HL-60 (cell line): ENCODE measurements around the gene C17orf50.

Experiments
- CTCF ChIP-seq: IDR thresholded peaks from one replicate; pipeline ENCODE4 v1.5.1; 2011; ENCODE audit warnings: low read length, control low read depth, inconsistent platforms; ENCODE audit not compliant: insufficient read depth
- POLR2AphosphoS5 ChIP-seq: IDR thresholded peaks from 2 replicates; pipeline ENCODE4 v1.6.1; 2012; ENCODE audit warnings: low read depth
- SPI1 ChIP-seq: IDR thresholded peaks from 2 replicates; pipeline ENCODE4 v1.6.1; 2012; ENCODE audit warnings: low read depth, mild to moderate bottlenecking, borderline replicate concordance

GRCh38 chr17:35757243-35757642, 3.4 kb upstream of the C17orf50 start:
- TF ChIP-seq CTCF, result no peak
- TF ChIP-seq POLR2AphosphoS5, result no peak
- TF ChIP-seq SPI1, result no peak
